H1 (cell line): ENCODE data around the gene TMEM178B. TPM values are rescaled to one million over a fixed set of nuclear protein-coding genes. Genes with fewer than 3 reads are reported as not detected.

Experiments
- CTCF ChIA-PET: fragments of 300-600 bp; sonication (Branson Sonifier 250); formaldehyde crosslinking; loops from one replicate; lab custom pipeline; 2021; ENCODE audit not compliant: partially characterized antibody; lab: Charles Lee
- POLR2A ChIA-PET: fragments of 300-600 bp; sonication (Branson Sonifier 250); formaldehyde crosslinking; loops from one replicate; lab custom pipeline; 2021; ENCODE audit warnings: inconsistent platforms; ENCODE audit not compliant: partially characterized antibody; lab: Charles Lee
- DNase-seq, 2 experiments: peaks; one replicate each; pipeline versions ENCODE4 v3.0.0 to v3.0.0-alpha.2; 2010 to 2022; ENCODE audit warnings: low spot score in 2 of 2, low read depth in 1 of 2, mixed read lengths in 1 of 2
- FAIRE-seq: peaks from 2 replicates; lab custom pipeline; 2011; peaks lifted over from hg19 to GRCh38; lab: Jason Lieb, UNC
- H2AFZ ChIP-seq: 2 replicates; pipeline ENCODE4 v1.8.1; 2012; ENCODE audit warnings: low read length, inconsistent platforms
- H2AK5ac ChIP-seq: 2 replicates; pipeline ENCODE4 v1.6.1; 2013; ENCODE audit warnings: low read depth, low read length
- H2BK120ac ChIP-seq: replicated peaks from 2 replicates; pipeline ENCODE3; 2013; ENCODE audit warnings: low read depth, low read length, inconsistent platforms
- H2BK12ac ChIP-seq: 2 replicates; pipeline ENCODE4 v1.6.1; 2013; ENCODE audit warnings: low read depth, low read length
- H2BK15ac ChIP-seq: 2 replicates; pipeline ENCODE4 v1.6.1; 2013; ENCODE audit warnings: low read length
- H2BK20ac ChIP-seq: 2 replicates; pipeline ENCODE4 v1.6.1; 2013; ENCODE audit warnings: low read length
- H2BK5ac ChIP-seq: 2 replicates; pipeline ENCODE4 v1.6.1; 2013; ENCODE audit warnings: low read depth, low read length
- H3K14ac ChIP-seq: 2 replicates; pipeline ENCODE4 v1.6.1; 2013; ENCODE audit warnings: inconsistent platforms; ENCODE audit not compliant: insufficient read length
- H3K18ac ChIP-seq: 2 replicates; pipeline ENCODE4 v1.6.1; 2013; ENCODE audit warnings: low read length; ENCODE audit errors: extremely low read depth
- H3K23ac ChIP-seq: 2 replicates; pipeline ENCODE4 v1.6.1; 2013; ENCODE audit warnings: inconsistent platforms; ENCODE audit not compliant: insufficient read length
- H3K23me2 ChIP-seq: 2 replicates; pipeline ENCODE4 v1.6.1; 2013; ENCODE audit warnings: low read depth, low read length
- H3K27ac ChIP-seq: 2 replicates; pipeline ENCODE4 v1.6.1; 2011; ENCODE audit warnings: low read depth, low read length, inconsistent platforms
- H3K27me3 ChIP-seq, 4 experiments: replicated peaks in 1 of 4; 1 replicate in 1 of 4; 2 replicates in 3 of 4; pipeline versions ENCODE4 v1.6.1 to v1.8.1; 2011 to 2013; ENCODE audit warnings: low read length in 3 of 4, mild to moderate bottlenecking in 3 of 4, inconsistent platforms in 2 of 4, mixed read lengths in 2 of 4, moderate library complexity in 1 of 4; ENCODE audit not compliant: control insufficient read depth in 3 of 4, insufficient read depth in 3 of 4; ENCODE audit errors: extremely low read depth in 1 of 4
- H3K36me3 ChIP-seq, 4 experiments: 2 replicates each; pipeline versions ENCODE4 v1.6.1 to v1.8.1; 2011 to 2013; ENCODE audit warnings: mild to moderate bottlenecking in 4 of 4, low read length in 3 of 4, moderate library complexity in 2 of 4, control low read depth in 1 of 4, inconsistent platforms in 1 of 4; ENCODE audit not compliant: insufficient read depth in 4 of 4, control insufficient read depth in 2 of 4
- H3K4ac ChIP-seq: replicated peaks from 2 replicates; pipeline ENCODE3; 2013; ENCODE audit warnings: low read length, low read depth, mixed read lengths, inconsistent platforms; ENCODE audit not compliant: insufficient read length
- H3K4me1 ChIP-seq, 4 experiments: replicated peaks in 1 of 4; 1 replicate in 1 of 4; 2 replicates in 3 of 4; pipeline versions ENCODE4 v1.6.1 to v1.8.1; 2011 to 2013; ENCODE audit warnings: low read length in 3 of 4, inconsistent platforms in 2 of 4, mixed read lengths in 1 of 4; ENCODE audit not compliant: insufficient read depth in 4 of 4, control insufficient read depth in 3 of 4
- H3K4me2 ChIP-seq, 2 experiments: 2 replicates each; pipeline versions ENCODE4 v1.6.1 to v1.8.1; 2011 to 2013; ENCODE audit warnings: low read depth in 2 of 2, low read length in 2 of 2, control low read depth in 1 of 2, inconsistent platforms in 1 of 2, mild to moderate bottlenecking in 1 of 2; ENCODE audit not compliant: insufficient read depth in 1 of 2
- H3K4me3 ChIP-seq, 4 experiments: fragments of 200-600, 300-600 bp in 1 of 4; sonication (generic), shearing (Covaris generic), sonication (Bioruptor Twin) in 1 of 4; 2 replicates each; pipeline versions ENCODE4 v1.5.1 to v1.8.1; 2011 to 2016; ENCODE audit warnings: low read length in 4 of 4, low read depth in 3 of 4, control low read depth in 2 of 4, inconsistent platforms in 2 of 4, mild to moderate bottlenecking in 2 of 4, mixed read lengths in 1 of 4, moderate library complexity in 1 of 4; ENCODE audit not compliant: insufficient read depth in 2 of 4; ENCODE audit errors: extremely low read depth in 1 of 4
- H3K56ac ChIP-seq: replicated peaks from 2 replicates; pipeline ENCODE3; 2013; ENCODE audit warnings: low read depth, mild to moderate bottlenecking, mixed read lengths, low read length, inconsistent platforms; ENCODE audit not compliant: insufficient read length
- H3K79me1 ChIP-seq: 2 replicates; pipeline ENCODE4 v1.6.1; 2013; ENCODE audit warnings: low read depth, low read length, control low read depth
- H3K79me2 ChIP-seq, 2 experiments: 2 replicates each; pipeline versions ENCODE4 v1.6.1 to v1.8.1; 2012 to 2013; ENCODE audit warnings: low read length in 2 of 2, mild to moderate bottlenecking in 2 of 2, inconsistent platforms in 1 of 2; ENCODE audit not compliant: insufficient read depth in 2 of 2, control insufficient read depth in 1 of 2
- H3K9ac ChIP-seq, 4 experiments: replicated peaks in 1 of 4; 1 replicate in 1 of 4; 2 replicates in 3 of 4; pipeline versions ENCODE4 v1.6.1 to v1.8.1; 2011 to 2013; ENCODE audit warnings: low read depth in 3 of 4, low read length in 3 of 4, control low read depth in 2 of 4, mild to moderate bottlenecking in 2 of 4, moderate library complexity in 2 of 4, inconsistent platforms in 1 of 4; ENCODE audit errors: extremely low read depth in 1 of 4
- H3K9me3 ChIP-seq, 2 experiments: 2 replicates each; pipeline versions ENCODE4 v1.6.1 to v1.8.1; 2012 to 2013; ENCODE audit warnings: mild to moderate bottlenecking in 2 of 2, moderate library complexity in 2 of 2, control low read depth in 1 of 2, inconsistent platforms in 1 of 2, low read depth in 1 of 2, low read length in 1 of 2, mixed read lengths in 1 of 2; ENCODE audit not compliant: insufficient read depth in 2 of 2
- H4K20me1 ChIP-seq, 2 experiments: replicated peaks in 1 of 2; 2 replicates each; pipeline versions ENCODE3 to v1.8.1; 2011 to 2013; ENCODE audit warnings: inconsistent platforms in 2 of 2, low read length in 2 of 2, mild to moderate bottlenecking in 1 of 2; ENCODE audit not compliant: insufficient read depth in 2 of 2, control insufficient read depth in 1 of 2
- H4K5ac ChIP-seq: 2 replicates; pipeline ENCODE4 v1.6.1; 2013; ENCODE audit warnings: low read length, low read depth, mixed read lengths, inconsistent platforms; ENCODE audit not compliant: insufficient read length
- H4K8ac ChIP-seq: 2 replicates; pipeline ENCODE4 v1.8.0; 2013; ENCODE audit warnings: mild to moderate bottlenecking, moderate library complexity, low read length, inconsistent platforms; ENCODE audit not compliant: insufficient read depth; ENCODE audit errors: extremely low read depth
- H4K91ac ChIP-seq: replicated peaks from 2 replicates; pipeline ENCODE3; 2013; ENCODE audit warnings: low read length, mixed read lengths, inconsistent platforms; ENCODE audit not compliant: insufficient read length
- RFX5 ChIP-seq: IDR thresholded peaks from 2 replicates; pipeline ENCODE4 v1.6.1; 2011; ENCODE audit warnings: low read depth, low read length, improper control_type of control experiment, borderline replicate concordance
- whole genome bisulfite sequencing, 2 experiments: shearing (Covaris generic) in 1 of 2; methylation state at CpG; one replicate each; pipeline versions ENCODE4 v1.1.6 to v1.1.7; 2013 to 2015; ENCODE audit warnings: low lambda C conversion rate in 2 of 2, mixed read lengths in 2 of 2, inconsistent platforms in 1 of 2, low coverage in 1 of 2, missing lambda C conversion rate in 1 of 2; ENCODE audit not compliant: insufficient replicate concordance in 2 of 2, insufficient coverage in 1 of 2, insufficient read length in 1 of 2; ENCODE audit errors: extremely low coverage in 1 of 2, missing lambda C conversion rate in 1 of 2; 5-methylcytosine and 5-hydroxymethylcytosine counted together
- polyA plus RNA-seq, 7 experiments: library from polyadenylated mRNA; depleted of rRNA in 3 of 7; stranded (reverse) in 5 of 7; unstranded in 2 of 7; fragments of >200 nt in 5 of 7; fragments of 200-250 nt in 2 of 7; gene quantifications; 1 replicate in 5 of 7; 2 replicates in 1 of 7; 4 replicates in 1 of 7; pipeline versions ENCODE4 v1.2.1 to v1.2.3, GENCODE V29; 2011 to 2013; ENCODE audit warnings: missing spikeins in 2 of 7, mixed read lengths in 2 of 7
- total RNA-seq: library from RNA; stranded (reverse); fragmentation: NEBNext Ultra II Directional; extraction: Animal tissue kit (Norgen Biotek cat#: 25700); gene quantifications from 2 replicates; pipeline ENCODE4 v1.2.1, GENCODE V29; 2021
- TF ChIP-seq, protein P1 (sequence below), 3 experiments: IDR thresholded peaks; 1 replicate in 2 of 3; 2 replicates in 1 of 3; pipeline versions ENCODE4 v1.5.1 to v1.6.1; 2011; ENCODE audit warnings: low read length in 3 of 3, mild to moderate bottlenecking in 3 of 3, inconsistent platforms in 2 of 3, low read depth in 1 of 3, moderate library complexity in 1 of 3; ENCODE audit not compliant: insufficient read depth in 1 of 3; ENCODE audit errors: control extremely low read depth in 1 of 3

The TMEM178B gene
- total and polyA plus RNA-seq, 2 of the 8 experiments (the other 6 are each of a cell fraction or from before 2014, with no cell fraction given) = 5.3 to 18.1 TPM

DNA sequence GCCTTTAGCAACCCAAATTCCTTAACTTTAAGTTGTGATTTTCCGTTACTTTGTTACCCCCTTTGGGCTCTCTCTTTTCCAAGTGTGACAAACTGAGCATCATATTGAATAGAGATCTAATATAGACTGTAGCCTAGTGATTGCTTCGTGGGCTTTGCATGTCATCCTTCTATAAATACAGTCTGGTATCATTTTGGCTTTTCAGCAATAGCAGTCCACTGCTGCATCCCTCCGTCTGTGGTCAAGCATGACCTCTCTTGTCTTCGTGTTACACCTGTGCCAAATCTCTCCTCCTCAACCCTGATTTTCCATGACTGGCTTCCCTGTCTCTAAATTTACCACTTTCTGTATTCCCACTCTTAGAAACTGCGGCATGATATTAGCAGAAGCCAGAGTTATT lies 423.5 kb downstream of the TMEM178B start:
- Histone ChIP-seq H3K14ac (no peak overlapping the region), H2BK15ac (no peak overlapping the region), H3K27me3 (no peaks in the 10 kb centered on the region), H3K27ac (no peak overlapping the region), H2BK20ac (no peak overlapping the region), H3K36me3 (no peaks in the 10 kb centered on the region), H3K9ac (no peak overlapping the region), H2BK12ac (no peak overlapping the region), H2BK5ac (no peak overlapping the region), H4K91ac (no peak overlapping the region), H3K79me2 (no peaks in the 10 kb centered on the region), H4K5ac (no peak overlapping the region), H3K9me3 (no peaks in the 10 kb centered on the region), H3K4me3 (no peak overlapping the region), H3K56ac (no peak overlapping the region), H2AFZ (no peak overlapping the region), H3K4ac (no peak overlapping the region), H3K4me2 (no peak overlapping the region), H3K18ac (no peak overlapping the region), H4K8ac (no peak overlapping the region), H4K20me1 (no peaks in the 10 kb centered on the region), H3K23ac (no peak overlapping the region), H2BK120ac (no peak overlapping the region), H2AK5ac (no peak overlapping the region), H3K79me1 (no peaks in the 10 kb centered on the region), H3K23me2 (no peaks in the 10 kb centered on the region), H3K4me1 (peaks cover 0 to 3% (median 0%) of the 10 kb centered on the region in 4 experiments; a peak in 1 of 7 replicates)
- TF ChIP-seq, protein P1, sequence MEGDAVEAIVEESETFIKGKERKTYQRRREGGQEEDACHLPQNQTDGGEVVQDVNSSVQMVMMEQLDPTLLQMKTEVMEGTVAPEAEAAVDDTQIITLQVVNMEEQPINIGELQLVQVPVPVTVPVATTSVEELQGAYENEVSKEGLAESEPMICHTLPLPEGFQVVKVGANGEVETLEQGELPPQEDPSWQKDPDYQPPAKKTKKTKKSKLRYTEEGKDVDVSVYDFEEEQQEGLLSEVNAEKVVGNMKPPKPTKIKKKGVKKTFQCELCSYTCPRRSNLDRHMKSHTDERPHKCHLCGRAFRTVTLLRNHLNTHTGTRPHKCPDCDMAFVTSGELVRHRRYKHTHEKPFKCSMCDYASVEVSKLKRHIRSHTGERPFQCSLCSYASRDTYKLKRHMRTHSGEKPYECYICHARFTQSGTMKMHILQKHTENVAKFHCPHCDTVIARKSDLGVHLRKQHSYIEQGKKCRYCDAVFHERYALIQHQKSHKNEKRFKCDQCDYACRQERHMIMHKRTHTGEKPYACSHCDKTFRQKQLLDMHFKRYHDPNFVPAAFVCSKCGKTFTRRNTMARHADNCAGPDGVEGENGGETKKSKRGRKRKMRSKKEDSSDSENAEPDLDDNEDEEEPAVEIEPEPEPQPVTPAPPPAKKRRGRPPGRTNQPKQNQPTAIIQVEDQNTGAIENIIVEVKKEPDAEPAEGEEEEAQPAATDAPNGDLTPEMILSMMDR (IDR thresholded peaks at IDR 0.05; ENCODE audit: control extremely low read depth in 1 of 3, insufficient read depth in 1 of 3, low read depth in 1 of 3, low read length in 3 of 3) = no peak
- TF ChIP-seq RFX5 = no peak
- no peak for FAIRE-seq
- CTCF ChIA-PET = interaction anchor here (1.2 kb wide), 1 partner anchor 179 kb away, joined by 3 read pairs; no protein-coding TSS in a partner anchor
- no peak for DNase-seq
- 90% methylated on average over 5 of the region's 5 CpGs; no CpG with 5 or more reads in 1 of the 2 experiments for WGBS, 2 experiments
- POLR2A ChIA-PET = interaction anchor here (0.8 to 1.6 kb wide), 2 partner anchors 14 to 16 kb away, joined by 3 to 5 read pairs; no protein-coding TSS in a partner anchor
